IMR-90 (cell line): Measurements from ENCODE around the gene TAPT1. TPM values are rescaled to one million over a fixed set of nuclear protein-coding genes. Genes with fewer than 3 reads are reported as not detected.

Source experiments
- ATAC-seq: fragments of 200-7000 bp; cut with Tn5 transposase; 2 replicates; pipeline ENCODE4 v1.9.1; 2020; ENCODE audit warnings: low read depth, mild to moderate bottlenecking, moderate library complexity
- BruUV-seq: library from RNA; stranded (reverse); fragments of 400-500 nt; replicated peaks from 2 replicates; lab custom pipeline; 2021; lab: Mats Ljungman, UMichigan
- CTCF ChIA-PET: fragments of 300-600 bp; formaldehyde crosslinking; extraction: SDS; loops from one replicate; lab custom pipeline; 2021; ENCODE audit warnings: antibody characterized with exemption; lab: Yijun Ruan, JAX
- POLR2A ChIA-PET: fragments of 300-600 bp; sonication (Branson Sonifier 250); formaldehyde crosslinking; loops from one replicate; lab custom pipeline; 2022; ENCODE audit warnings: antibody characterized with exemption; ENCODE audit not compliant: unreplicated experiment; lab: Charles Lee
- DNase-seq: peaks from one replicate; pipeline ENCODE4 v3.0.0; 2013
- H2AFZ ChIP-seq: replicated peaks from 2 replicates; pipeline ENCODE3; 2013; ENCODE audit warnings: low read length, mild to moderate bottlenecking; ENCODE audit not compliant: poor library complexity
- H2AK5ac ChIP-seq: 2 replicates; pipeline ENCODE4 v1.6.1; 2013; ENCODE audit warnings: low read depth, low read length, inconsistent platforms
- H2AK9ac ChIP-seq: replicated peaks from 2 replicates; pipeline ENCODE3; 2013; ENCODE audit warnings: mild to moderate bottlenecking, low read depth, low read length, moderate library complexity; ENCODE audit not compliant: poor library complexity
- H2BK120ac ChIP-seq: 2 replicates; pipeline ENCODE4 v1.6.1; 2013; ENCODE audit warnings: low read depth, low read length, inconsistent platforms
- H2BK15ac ChIP-seq: 3 replicates; pipeline ENCODE4 v1.6.1; 2013; ENCODE audit warnings: low read depth, low read length, inconsistent platforms
- H2BK20ac ChIP-seq: 2 replicates; pipeline ENCODE4 v1.6.1; 2013; ENCODE audit warnings: low read depth, mild to moderate bottlenecking, inconsistent platforms, low read length, moderate library complexity
- H2BK5ac ChIP-seq: 2 replicates; pipeline ENCODE4 v1.6.1; 2013; ENCODE audit warnings: mild to moderate bottlenecking, low read depth, low read length, inconsistent platforms; ENCODE audit not compliant: poor library complexity, severe bottlenecking
- H3K14ac ChIP-seq: replicated peaks from 2 replicates; pipeline ENCODE4 v1.6.1; 2013; ENCODE audit warnings: low read depth, low read length, inconsistent platforms
- H3K18ac ChIP-seq: 2 replicates; pipeline ENCODE4 v1.6.1; 2013; ENCODE audit warnings: low read depth, low read length, control low read depth
- H3K23ac ChIP-seq: 2 replicates; pipeline ENCODE4 v1.6.1; 2013; ENCODE audit warnings: low read depth, low read length, inconsistent platforms
- H3K27ac ChIP-seq: 2 replicates; pipeline ENCODE4 v1.5.1; 2013; ENCODE audit warnings: mild to moderate bottlenecking, control low read depth, low read length; ENCODE audit not compliant: insufficient read depth
- H3K27me3 ChIP-seq: 2 replicates; pipeline ENCODE4 v1.6.1; 2013; ENCODE audit warnings: low read length; ENCODE audit not compliant: control insufficient read depth, insufficient read depth
- H3K36me3 ChIP-seq: 2 replicates; pipeline ENCODE4 v1.6.1; 2013; ENCODE audit warnings: low read length, mixed read lengths; ENCODE audit not compliant: control insufficient read depth, insufficient read depth
- H3K4ac ChIP-seq: 2 replicates; pipeline ENCODE4 v1.6.1; 2013; ENCODE audit warnings: low read depth, low read length, inconsistent platforms
- H3K4me1 ChIP-seq: 2 replicates; pipeline ENCODE4 v1.6.1; 2013; ENCODE audit warnings: low read length, mixed read lengths; ENCODE audit not compliant: control insufficient read depth, insufficient read depth
- H3K4me2 ChIP-seq: 2 replicates; pipeline ENCODE4 v1.6.1; 2013; ENCODE audit warnings: low read depth, mild to moderate bottlenecking, control low read depth, low read length, moderate library complexity
- H3K4me3 ChIP-seq: 2 replicates; pipeline ENCODE4 v1.5.1; 2013; ENCODE audit warnings: low read depth, mild to moderate bottlenecking, control low read depth, low read length, moderate library complexity; ENCODE audit not compliant: insufficient read depth
- H3K56ac ChIP-seq: 2 replicates; pipeline ENCODE4 v1.6.1; 2013; ENCODE audit warnings: low read length, inconsistent platforms; ENCODE audit not compliant: insufficient read depth; ENCODE audit errors: extremely low read depth
- H3K79me1 ChIP-seq, 2 experiments: 2 replicates each; pipeline ENCODE4 v1.6.1; 2013; ENCODE audit warnings: low read length in 2 of 2, inconsistent platforms in 1 of 2, low read depth in 1 of 2
- H3K9ac ChIP-seq: 2 replicates; pipeline ENCODE4 v1.6.1; 2013; ENCODE audit warnings: low read depth, low read length, control low read depth
- H3K9me1 ChIP-seq: 2 replicates; pipeline ENCODE4 v1.6.1; 2013; ENCODE audit warnings: low read length, inconsistent platforms; ENCODE audit not compliant: insufficient read depth
- H3K9me3 ChIP-seq: 2 replicates; pipeline ENCODE4 v1.6.1; 2013; ENCODE audit warnings: low read length; ENCODE audit not compliant: control insufficient read depth, insufficient read depth
- H4K20me1 ChIP-seq: 2 replicates; pipeline ENCODE4 v1.6.1; 2013; ENCODE audit warnings: low read length, inconsistent platforms; ENCODE audit not compliant: insufficient read depth
- H4K5ac ChIP-seq: 2 replicates; pipeline ENCODE4 v1.6.1; 2013; ENCODE audit warnings: mild to moderate bottlenecking, low read depth, low read length, control low read depth
- H4K8ac ChIP-seq, 2 experiments: 2 replicates each; pipeline ENCODE4 v1.6.1; 2013; ENCODE audit warnings: low read depth in 2 of 2, low read length in 2 of 2, control low read depth in 1 of 2, inconsistent platforms in 1 of 2
- H4K91ac ChIP-seq: 2 replicates; pipeline ENCODE4 v1.6.1; 2013; ENCODE audit warnings: low read depth, low read length, inconsistent platforms; ENCODE audit not compliant: insufficient read depth
- MXI1 ChIP-seq: IDR thresholded peaks from 2 replicates; pipeline ENCODE4 v1.6.1; 2012; ENCODE audit warnings: low read depth, mild to moderate bottlenecking, low read length, moderate library complexity, borderline replicate concordance
- WGBS, 2 experiments: methylation state at CpG; one replicate each; pipeline versions ENCODE4 v1.1.5 to v1.1.7; 2013; ENCODE audit warnings: missing lambda C conversion rate in 2 of 2; ENCODE audit not compliant: insufficient read length in 1 of 2; ENCODE audit errors: extremely low coverage in 2 of 2; 5-methylcytosine and 5-hydroxymethylcytosine counted together
- dilution Hi-C: fragments of 300-500 bp; cut with HindIII; formaldehyde crosslinking; loops from one replicate; pipeline ENCODE4 v1.14.3; 2018; ENCODE audit warnings: low sequenced_read_pairs; ENCODE audit not compliant: unreplicated experiment
- in situ Hi-C: fragments of 300-500 bp; cut with MboI; formaldehyde crosslinking; loops from 3 replicates; pipeline ENCODE4 v1.14.3; 2019; ENCODE audit warnings: low sequenced_read_pairs, inconsistent platforms, mixed read lengths
- intact Hi-C: fragments of 100-400 bp; cut with micrococcal nuclease; formaldehyde crosslinking; loops from 2 replicates; pipeline ENCODE4 v1.10.0; 2022
- polyA plus RNA-seq, 3 experiments: library from polyadenylated mRNA; depleted of rRNA; stranded (reverse); fragments of >200 nt; gene quantifications; 2 replicates each; pipeline ENCODE4 v1.2.3, GENCODE V29; 2012; ENCODE audit warnings: low replicate concordance in 1 of 3
- total RNA-seq: library from RNA; depleted of rRNA; stranded (reverse); fragments of >200 nt; gene quantifications from 2 replicates; pipeline ENCODE4 v1.2.3, GENCODE V29; 2012

Gene TAPT1
- total and polyA plus RNA-seq, 2 of the 4 experiments (the other 2 are of a cell fraction): 5.6 to 12.2 TPM

DNA sequence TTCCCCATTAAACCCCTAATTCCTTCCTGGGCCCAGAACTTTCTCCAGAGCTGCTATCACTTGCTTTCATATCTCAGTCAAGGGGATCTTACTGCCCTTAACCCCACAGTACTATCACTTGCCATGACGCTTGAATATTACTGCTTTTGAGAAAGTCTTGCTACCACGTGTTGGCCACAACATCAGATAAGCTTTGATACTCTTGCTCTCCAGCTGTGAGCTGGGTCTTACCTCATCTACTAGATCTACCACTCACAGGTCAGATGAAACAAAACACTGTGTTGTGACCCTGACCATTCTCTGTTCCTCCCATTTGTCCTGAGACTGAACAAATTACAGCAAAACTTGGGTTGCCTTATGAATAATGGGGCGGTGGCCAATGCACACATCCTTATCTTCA, 12.1 kb upstream of the TAPT1 start:
- no peak overlapping the region for H3K27ac ChIP-seq
- no peak overlapping the region for H2BK20ac ChIP-seq
- no peaks in the 10 kb centered on the region for H3K4me1 ChIP-seq
- H2AK9ac ChIP-seq: no peak overlapping the region
- H2BK5ac ChIP-seq: no peak overlapping the region
- no peak overlapping the region for H3K4me2 ChIP-seq
- H3K79me1 ChIP-seq: no peaks in the 10 kb centered on the region
- no peaks in the 10 kb centered on the region for H3K9me1 ChIP-seq
- H4K20me1 ChIP-seq: no peaks in the 10 kb centered on the region
- H3K56ac ChIP-seq: no peak overlapping the region
- no peak overlapping the region for H4K5ac ChIP-seq
- WGBS, 2 experiments: 86% methylated on average over 2 of the region's 3 CpGs; no CpG with 5 or more reads in 1 of the 2 experiments
- TF ChIP-seq MXI1: no peak
- no peak overlapping the region for H2BK120ac ChIP-seq
- no peak overlapping the region for H2AFZ ChIP-seq
- H2AK5ac ChIP-seq: no peak overlapping the region
- ChIA-PET CTCF (no interaction called here), POLR2A (no interaction called here)
- peaks cover 3% of the 10 kb centered on the region; the same call in 1 of the 2 replicates for H3K27me3 ChIP-seq
- in situ Hi-C loops: no loop called here
- no peak overlapping the region for H3K4me3 ChIP-seq
- ATAC-seq (no peak), DNase-seq (no peak)
- H2BK15ac ChIP-seq: no peak overlapping the region
- no peaks in the 10 kb centered on the region for H3K9me3 ChIP-seq
- no peaks in the 10 kb centered on the region for H3K36me3 ChIP-seq
- no peak overlapping the region for H3K4ac ChIP-seq
- dilution Hi-C loops: no loop called here
- no peak overlapping the region for H3K9ac ChIP-seq
- no peak overlapping the region for H3K14ac ChIP-seq
- H3K23ac ChIP-seq: no peak overlapping the region
- intact Hi-C loops: no loop called here
- no peak overlapping the region for H3K18ac ChIP-seq
- no peak overlapping the region for H4K91ac ChIP-seq
- no peak overlapping the region for H4K8ac ChIP-seq
- no TSS peak for BruUV-seq
